IMR-90 (cell line): Measurements from ENCODE around the gene TMEM63C. TPM values are rescaled to one million over a fixed set of nuclear protein-coding genes. Genes with fewer than 3 reads are reported as not detected.
A peak's percentile ranks its signal among the peaks of the same experiment; 100 is the strongest.

Source experiments
- ATAC-seq: fragments of 200-7000 bp; cut with Tn5 transposase; 2 replicates; pipeline ENCODE4 v1.9.1; 2020; ENCODE audit warnings: low read depth, mild to moderate bottlenecking, moderate library complexity
- BruUV-seq: library from RNA; stranded (reverse); fragments of 400-500 nt; replicated peaks from 2 replicates; lab custom pipeline; 2021; lab: Mats Ljungman, UMichigan
- CTCF ChIA-PET: fragments of 300-600 bp; formaldehyde crosslinking; extraction: SDS; loops from one replicate; lab custom pipeline; 2021; ENCODE audit warnings: antibody characterized with exemption; lab: Yijun Ruan, JAX
- POLR2A ChIA-PET: fragments of 300-600 bp; sonication (Branson Sonifier 250); formaldehyde crosslinking; loops from one replicate; lab custom pipeline; 2022; ENCODE audit warnings: antibody characterized with exemption; ENCODE audit not compliant: unreplicated experiment; lab: Charles Lee
- DNase-seq: peaks from one replicate; pipeline ENCODE4 v3.0.0; 2013
- H2AFZ ChIP-seq: replicated peaks from 2 replicates; pipeline ENCODE3; 2013; ENCODE audit warnings: low read length, mild to moderate bottlenecking; ENCODE audit not compliant: poor library complexity
- H2AK5ac ChIP-seq: 2 replicates; pipeline ENCODE4 v1.6.1; 2013; ENCODE audit warnings: low read depth, low read length, inconsistent platforms
- H2AK9ac ChIP-seq: replicated peaks from 2 replicates; pipeline ENCODE3; 2013; ENCODE audit warnings: mild to moderate bottlenecking, low read depth, low read length, moderate library complexity; ENCODE audit not compliant: poor library complexity
- H2BK120ac ChIP-seq: 2 replicates; pipeline ENCODE4 v1.6.1; 2013; ENCODE audit warnings: low read depth, low read length, inconsistent platforms
- H2BK15ac ChIP-seq: 3 replicates; pipeline ENCODE4 v1.6.1; 2013; ENCODE audit warnings: low read depth, low read length, inconsistent platforms
- H2BK20ac ChIP-seq: 2 replicates; pipeline ENCODE4 v1.6.1; 2013; ENCODE audit warnings: low read depth, mild to moderate bottlenecking, inconsistent platforms, low read length, moderate library complexity
- H2BK5ac ChIP-seq: 2 replicates; pipeline ENCODE4 v1.6.1; 2013; ENCODE audit warnings: mild to moderate bottlenecking, low read depth, low read length, inconsistent platforms; ENCODE audit not compliant: poor library complexity, severe bottlenecking
- H3K14ac ChIP-seq: replicated peaks from 2 replicates; pipeline ENCODE4 v1.6.1; 2013; ENCODE audit warnings: low read depth, low read length, inconsistent platforms
- H3K18ac ChIP-seq: 2 replicates; pipeline ENCODE4 v1.6.1; 2013; ENCODE audit warnings: low read depth, low read length, control low read depth
- H3K23ac ChIP-seq: 2 replicates; pipeline ENCODE4 v1.6.1; 2013; ENCODE audit warnings: low read depth, low read length, inconsistent platforms
- H3K27ac ChIP-seq: 2 replicates; pipeline ENCODE4 v1.5.1; 2013; ENCODE audit warnings: mild to moderate bottlenecking, control low read depth, low read length; ENCODE audit not compliant: insufficient read depth
- H3K27me3 ChIP-seq: 2 replicates; pipeline ENCODE4 v1.6.1; 2013; ENCODE audit warnings: low read length; ENCODE audit not compliant: control insufficient read depth, insufficient read depth
- H3K36me3 ChIP-seq: 2 replicates; pipeline ENCODE4 v1.6.1; 2013; ENCODE audit warnings: low read length, mixed read lengths; ENCODE audit not compliant: control insufficient read depth, insufficient read depth
- H3K4ac ChIP-seq: 2 replicates; pipeline ENCODE4 v1.6.1; 2013; ENCODE audit warnings: low read depth, low read length, inconsistent platforms
- H3K4me1 ChIP-seq: 2 replicates; pipeline ENCODE4 v1.6.1; 2013; ENCODE audit warnings: low read length, mixed read lengths; ENCODE audit not compliant: control insufficient read depth, insufficient read depth
- H3K4me2 ChIP-seq: 2 replicates; pipeline ENCODE4 v1.6.1; 2013; ENCODE audit warnings: low read depth, mild to moderate bottlenecking, control low read depth, low read length, moderate library complexity
- H3K4me3 ChIP-seq: 2 replicates; pipeline ENCODE4 v1.5.1; 2013; ENCODE audit warnings: low read depth, mild to moderate bottlenecking, control low read depth, low read length, moderate library complexity; ENCODE audit not compliant: insufficient read depth
- H3K56ac ChIP-seq: 2 replicates; pipeline ENCODE4 v1.6.1; 2013; ENCODE audit warnings: low read length, inconsistent platforms; ENCODE audit not compliant: insufficient read depth; ENCODE audit errors: extremely low read depth
- H3K79me1 ChIP-seq, 2 experiments: 2 replicates each; pipeline ENCODE4 v1.6.1; 2013; ENCODE audit warnings: low read length in 2 of 2, inconsistent platforms in 1 of 2, low read depth in 1 of 2
- H3K9ac ChIP-seq: 2 replicates; pipeline ENCODE4 v1.6.1; 2013; ENCODE audit warnings: low read depth, low read length, control low read depth
- H3K9me1 ChIP-seq: 2 replicates; pipeline ENCODE4 v1.6.1; 2013; ENCODE audit warnings: low read length, inconsistent platforms; ENCODE audit not compliant: insufficient read depth
- H3K9me3 ChIP-seq: 2 replicates; pipeline ENCODE4 v1.6.1; 2013; ENCODE audit warnings: low read length; ENCODE audit not compliant: control insufficient read depth, insufficient read depth
- H4K20me1 ChIP-seq: 2 replicates; pipeline ENCODE4 v1.6.1; 2013; ENCODE audit warnings: low read length, inconsistent platforms; ENCODE audit not compliant: insufficient read depth
- H4K5ac ChIP-seq: 2 replicates; pipeline ENCODE4 v1.6.1; 2013; ENCODE audit warnings: mild to moderate bottlenecking, low read depth, low read length, control low read depth
- H4K8ac ChIP-seq, 2 experiments: 2 replicates each; pipeline ENCODE4 v1.6.1; 2013; ENCODE audit warnings: low read depth in 2 of 2, low read length in 2 of 2, control low read depth in 1 of 2, inconsistent platforms in 1 of 2
- H4K91ac ChIP-seq: 2 replicates; pipeline ENCODE4 v1.6.1; 2013; ENCODE audit warnings: low read depth, low read length, inconsistent platforms; ENCODE audit not compliant: insufficient read depth
- BHLHE40 ChIP-seq: fragments of 150-350 bp; IDR thresholded peaks from 2 replicates; pipeline ENCODE4 v1.6.1; 2016; ENCODE audit warnings: mild to moderate bottlenecking, low read depth, low read length
- CEBPB ChIP-seq: IDR thresholded peaks from 2 replicates; pipeline ENCODE4 v1.6.1; 2012; ENCODE audit warnings: low read depth, low read length, improper control_type of control experiment
- CHD1 ChIP-seq: IDR thresholded peaks from 2 replicates; pipeline ENCODE4 v1.6.1; 2012; ENCODE audit warnings: low read depth, low read length, improper control_type of control experiment
- CTCF ChIP-seq: conservative IDR thresholded peaks from 2 replicates; pipeline ENCODE4 v1.5.1; 2012; ENCODE audit warnings: mild to moderate bottlenecking, low read depth, low read length, improper control_type of control experiment
- ELK1 ChIP-seq: fragments of 150-350 bp; IDR thresholded peaks from 2 replicates; pipeline ENCODE4 v1.6.1; 2016; ENCODE audit warnings: low read depth, mild to moderate bottlenecking, low read length, moderate library complexity, borderline replicate concordance
- FOS ChIP-seq: fragments of 150-350 bp; IDR thresholded peaks from 2 replicates; pipeline ENCODE4 v1.6.1; 2016; ENCODE audit warnings: low read depth, low read length
- MAFK ChIP-seq: IDR thresholded peaks from 2 replicates; pipeline ENCODE4 v1.6.1; 2012; ENCODE audit warnings: low read depth, low read length, improper control_type of control experiment
- MAZ ChIP-seq: IDR thresholded peaks from 2 replicates; pipeline ENCODE4 v1.6.1; 2012; ENCODE audit warnings: low read depth, mild to moderate bottlenecking, low read length, improper control_type of control experiment, moderate library complexity, borderline replicate concordance
- MXI1 ChIP-seq: IDR thresholded peaks from 2 replicates; pipeline ENCODE4 v1.6.1; 2012; ENCODE audit warnings: low read depth, mild to moderate bottlenecking, low read length, moderate library complexity, borderline replicate concordance
- NFE2L2 ChIP-seq: fragments of 150-350 bp; IDR thresholded peaks from 2 replicates; pipeline ENCODE4 v1.6.1; 2016; ENCODE audit warnings: low read depth, mild to moderate bottlenecking, low read length
- POLR2A ChIP-seq: IDR thresholded peaks from 2 replicates; pipeline ENCODE4 v1.6.1; 2012; ENCODE audit warnings: mild to moderate bottlenecking, low read depth, low read length
- RAD21 ChIP-seq: IDR thresholded peaks from 2 replicates; pipeline ENCODE4 v1.6.1; 2012; ENCODE audit warnings: low read length, improper control_type of control experiment
- RCOR1 ChIP-seq: IDR thresholded peaks from 2 replicates; pipeline ENCODE4 v1.6.1; 2012; ENCODE audit warnings: mild to moderate bottlenecking, low read length, improper control_type of control experiment; ENCODE audit not compliant: insufficient replicate concordance
- SMC3 ChIP-seq: fragments of 150-350 bp; IDR thresholded peaks from 2 replicates; pipeline ENCODE4 v1.6.1; 2016; ENCODE audit warnings: low read depth, mild to moderate bottlenecking, antibody characterized with exemption, low read length, moderate library complexity
- USF2 ChIP-seq: fragments of 150-350 bp; IDR thresholded peaks from 2 replicates; pipeline ENCODE4 v1.6.1; 2017; ENCODE audit warnings: mild to moderate bottlenecking, antibody characterized with exemption, low read length, low read depth
- WGBS, 2 experiments: methylation state at CpG; one replicate each; pipeline versions ENCODE4 v1.1.5 to v1.1.7; 2013; ENCODE audit warnings: missing lambda C conversion rate in 2 of 2; ENCODE audit not compliant: insufficient read length in 1 of 2; ENCODE audit errors: extremely low coverage in 2 of 2; 5-methylcytosine and 5-hydroxymethylcytosine counted together
- dilution Hi-C: fragments of 300-500 bp; cut with HindIII; formaldehyde crosslinking; loops from one replicate; pipeline ENCODE4 v1.14.3; 2018; ENCODE audit warnings: low sequenced_read_pairs; ENCODE audit not compliant: unreplicated experiment
- in situ Hi-C: fragments of 300-500 bp; cut with MboI; formaldehyde crosslinking; loops from 3 replicates; pipeline ENCODE4 v1.14.3; 2019; ENCODE audit warnings: low sequenced_read_pairs, inconsistent platforms, mixed read lengths
- intact Hi-C: fragments of 100-400 bp; cut with micrococcal nuclease; formaldehyde crosslinking; loops from 2 replicates; pipeline ENCODE4 v1.10.0; 2022
- polyA plus RNA-seq, 3 experiments: library from polyadenylated mRNA; depleted of rRNA; stranded (reverse); fragments of >200 nt; gene quantifications; 2 replicates each; pipeline ENCODE4 v1.2.3, GENCODE V29; 2012; ENCODE audit warnings: low replicate concordance in 1 of 3
- total RNA-seq: library from RNA; depleted of rRNA; stranded (reverse); fragments of >200 nt; gene quantifications from 2 replicates; pipeline ENCODE4 v1.2.3, GENCODE V29; 2012

Gene TMEM63C
- total and polyA plus RNA-seq, 2 of the 4 experiments (the other 2 are of a cell fraction) = under 0.01 TPM; not detected in 1

- Histone ChIP-seq H2BK15ac (no peak overlapping the region), H4K5ac (no peak overlapping the region), H3K4me2 (no peak overlapping the region), H2AK9ac (no peak overlapping the region), H3K9me1 (0 out of 2 replicates have a peak, but pooled peaks cover 3% of the 10 kb centered on the region), H2AK5ac (no peak overlapping the region), H4K8ac (no peak overlapping the region), H3K4me3 (no peak overlapping the region), H3K9ac (no peak overlapping the region), H3K23ac (no peak overlapping the region), H3K79me1 (no peaks in the 10 kb centered on the region), H3K14ac (no peak overlapping the region), H2BK5ac (no peak overlapping the region), H3K18ac (no peak overlapping the region), H3K4ac (no peak overlapping the region), H3K9me3 (no peaks in the 10 kb centered on the region), H3K27ac (no peak overlapping the region), H2AFZ (peak overlapping the region; percentile 61), H3K56ac (no peak overlapping the region), H4K91ac (no peak overlapping the region), H2BK20ac (no peak overlapping the region), H3K4me1 (no peaks in the 10 kb centered on the region), H3K36me3 (no peaks in the 10 kb centered on the region), H4K20me1 (no peaks in the 10 kb centered on the region), H2BK120ac (no peak overlapping the region), H3K27me3 (peaks cover 37% of the 10 kb centered on the region)
- BruUV-seq = no TSS peak
- in situ Hi-C loops (no loop called here), dilution Hi-C loops (no loop called here), intact Hi-C loops (no loop called here)
- ATAC-seq (no peak), DNase-seq (no peak)
- 0% methylated on average over 2 of the region's 12 CpGs; no CpG with 5 or more reads in 1 of the 2 experiments for WGBS, 2 experiments
- ChIA-PET POLR2A (no interaction called here), CTCF (no interaction called here)
- TF ChIP-seq CEBPB (no peak), MAZ (no peak), CTCF (no peak), MAFK (no peak), MXI1 (no peak), RCOR1 (no peak), USF2 (no peak), BHLHE40 (no peak), RAD21 (no peak), FOS (no peak), NFE2L2 (no peak), ELK1 (no peak), POLR2A (no peak), CHD1 (no peak), SMC3 (no peak)
These were observed 634 bp upstream of the TMEM63C start for GRCh38 chr14:77180726-77181602.
